GM10266 (cell line): Measurements from ENCODE around the gene KATNB1.
"Not testable (repeated sequence)": the region's sequence is repeated elsewhere in the genome, so short reads cannot be mapped to it uniquely, and the experiment has no call there.

ENCODE experiments used
- DNase-seq: peaks from one replicate; pipeline ENCODE4 v3.0.0; 2012; ENCODE audit errors: extremely low spot score
- TF ChIP-seq, protein P1 (sequence below): IDR thresholded peaks from 2 replicates; pipeline ENCODE4 v1.5.1; 2012; ENCODE audit warnings: mild to moderate bottlenecking, low read depth; ENCODE audit not compliant: control insufficient read depth, insufficient read depth; ENCODE audit errors: missing control alignments

Gene KATNB1

DNA sequence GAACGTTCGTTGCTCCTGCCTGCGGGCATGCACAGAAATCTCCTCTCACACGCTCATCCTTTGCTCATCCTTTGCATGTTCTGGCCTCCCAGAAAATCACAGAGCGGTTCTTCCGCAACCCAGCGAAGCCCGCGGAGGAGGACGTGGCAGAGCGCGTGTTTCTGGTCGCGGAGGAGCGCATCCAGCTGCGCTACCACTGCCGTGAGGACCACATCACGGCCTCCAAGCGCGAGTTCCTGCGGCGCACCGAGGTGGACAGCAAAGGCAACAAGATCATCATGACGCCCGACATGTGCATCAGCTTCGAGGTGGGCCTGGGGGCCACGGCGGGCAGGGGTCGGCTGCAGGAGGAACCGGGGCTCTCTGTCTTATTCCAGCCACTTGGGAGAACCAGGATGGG is 9.6 kb upstream of the KATNB1 start:
- TF ChIP-seq, protein P1, sequence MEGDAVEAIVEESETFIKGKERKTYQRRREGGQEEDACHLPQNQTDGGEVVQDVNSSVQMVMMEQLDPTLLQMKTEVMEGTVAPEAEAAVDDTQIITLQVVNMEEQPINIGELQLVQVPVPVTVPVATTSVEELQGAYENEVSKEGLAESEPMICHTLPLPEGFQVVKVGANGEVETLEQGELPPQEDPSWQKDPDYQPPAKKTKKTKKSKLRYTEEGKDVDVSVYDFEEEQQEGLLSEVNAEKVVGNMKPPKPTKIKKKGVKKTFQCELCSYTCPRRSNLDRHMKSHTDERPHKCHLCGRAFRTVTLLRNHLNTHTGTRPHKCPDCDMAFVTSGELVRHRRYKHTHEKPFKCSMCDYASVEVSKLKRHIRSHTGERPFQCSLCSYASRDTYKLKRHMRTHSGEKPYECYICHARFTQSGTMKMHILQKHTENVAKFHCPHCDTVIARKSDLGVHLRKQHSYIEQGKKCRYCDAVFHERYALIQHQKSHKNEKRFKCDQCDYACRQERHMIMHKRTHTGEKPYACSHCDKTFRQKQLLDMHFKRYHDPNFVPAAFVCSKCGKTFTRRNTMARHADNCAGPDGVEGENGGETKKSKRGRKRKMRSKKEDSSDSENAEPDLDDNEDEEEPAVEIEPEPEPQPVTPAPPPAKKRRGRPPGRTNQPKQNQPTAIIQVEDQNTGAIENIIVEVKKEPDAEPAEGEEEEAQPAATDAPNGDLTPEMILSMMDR = no peak
- DNase-seq = no peak

DNA sequence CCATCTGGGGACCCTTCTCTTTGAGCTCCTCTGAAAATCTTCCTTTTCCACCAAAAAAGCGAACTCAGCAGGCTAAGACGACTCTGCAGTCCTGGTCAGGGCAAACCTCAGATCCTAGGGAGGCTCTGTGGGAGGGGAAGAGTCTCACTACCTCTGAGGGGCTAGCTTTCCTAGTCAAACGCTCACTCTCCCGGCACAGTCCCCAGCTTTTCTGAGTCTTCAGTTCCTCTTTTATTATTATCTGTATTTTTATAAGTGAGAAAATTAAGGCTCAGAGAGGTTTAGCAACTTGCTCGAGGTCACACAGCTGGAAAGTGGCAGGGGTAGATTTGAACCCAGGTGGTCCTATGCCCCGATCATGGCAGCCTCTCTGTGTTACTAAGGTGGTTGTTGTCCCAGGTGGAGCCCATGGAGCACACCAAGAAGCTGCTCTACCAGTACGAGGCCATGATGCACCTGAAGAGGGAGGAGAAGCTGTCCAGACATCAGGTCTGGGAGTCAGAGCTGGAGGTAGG is 9.1 kb upstream of the KATNB1 start:
- TF ChIP-seq, protein P1 = no peak
- no peak for DNase-seq

DNA sequence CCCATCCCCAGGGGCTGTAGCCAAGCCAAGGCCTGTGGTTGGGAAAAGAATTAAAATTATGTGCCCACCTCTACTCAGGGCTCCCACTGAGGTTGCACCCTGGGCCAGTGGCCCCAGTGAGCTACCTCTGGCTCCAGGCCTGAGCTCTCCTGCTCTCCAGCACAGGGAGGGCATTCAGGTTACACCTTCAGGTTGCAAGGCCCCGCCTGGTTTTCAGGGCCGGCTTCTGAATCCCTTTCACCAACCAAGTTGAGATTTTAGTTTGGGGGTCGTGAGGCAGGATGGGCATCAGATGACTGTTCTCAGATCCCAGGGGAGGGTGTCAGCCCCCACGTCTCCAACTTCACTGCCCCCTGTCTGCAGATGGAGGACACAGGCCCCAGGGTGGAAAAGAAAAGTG is 8.0 kb upstream of the KATNB1 start:
- no peak for DNase-seq
- TF ChIP-seq, protein P1 = no peak

DNA sequence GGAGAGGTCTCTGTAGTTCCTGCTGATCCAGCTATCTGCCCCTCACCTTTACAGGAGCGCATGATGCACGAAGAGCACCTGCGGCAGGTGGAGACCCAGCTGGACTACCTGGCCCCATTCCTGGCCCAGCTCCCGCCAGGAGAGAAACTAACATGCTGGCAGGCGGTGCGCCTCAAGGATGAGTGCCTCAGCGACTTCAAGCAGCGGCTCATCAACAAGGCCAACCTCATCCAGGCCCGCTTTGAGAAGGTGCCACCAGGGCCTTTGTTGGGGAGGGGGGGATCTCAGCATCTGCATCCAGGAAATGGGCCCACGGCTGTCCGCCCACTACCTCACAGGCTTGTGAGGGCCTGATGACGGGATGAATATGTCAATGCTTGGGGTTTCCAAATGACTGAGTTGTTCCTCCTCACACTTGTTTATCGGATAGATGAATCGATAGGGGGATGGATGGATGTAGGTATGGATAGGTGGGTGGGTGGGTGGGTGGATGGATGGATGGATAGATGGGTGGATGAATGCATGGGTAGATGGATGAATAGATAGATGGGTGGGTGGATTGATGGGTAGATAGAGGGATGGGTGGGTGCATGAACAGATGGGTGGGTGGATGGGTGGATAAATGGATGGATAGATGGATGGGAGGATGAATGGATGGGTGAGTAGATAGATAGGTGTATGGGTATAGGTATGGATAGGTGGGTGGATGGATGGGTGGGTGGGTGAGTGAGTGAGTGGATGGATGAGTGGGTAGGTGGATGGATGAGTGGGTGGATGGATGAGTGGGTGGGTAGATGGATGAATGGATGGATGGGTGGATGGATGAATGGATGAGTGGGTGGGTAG is 7.0 kb upstream of the KATNB1 start:
- DNase-seq = no peak
- TF ChIP-seq, protein P1 = no peak

DNA sequence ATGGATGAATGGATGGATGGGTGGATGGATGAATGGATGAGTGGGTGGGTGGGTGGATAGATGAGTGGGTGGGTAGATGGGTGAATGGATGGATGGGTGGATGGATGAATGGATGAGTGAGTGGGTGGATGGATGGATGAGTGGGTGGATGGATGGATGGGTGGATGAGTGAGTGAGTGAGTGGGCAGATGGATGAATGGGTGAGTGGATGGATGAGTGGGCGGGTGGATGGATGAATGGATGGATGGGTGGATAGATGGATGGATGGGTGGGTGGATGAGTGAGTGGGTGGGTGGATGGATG is 6.4 kb upstream of the KATNB1 start:
- no peak for DNase-seq
- TF ChIP-seq, protein P1 = no peak

DNA sequence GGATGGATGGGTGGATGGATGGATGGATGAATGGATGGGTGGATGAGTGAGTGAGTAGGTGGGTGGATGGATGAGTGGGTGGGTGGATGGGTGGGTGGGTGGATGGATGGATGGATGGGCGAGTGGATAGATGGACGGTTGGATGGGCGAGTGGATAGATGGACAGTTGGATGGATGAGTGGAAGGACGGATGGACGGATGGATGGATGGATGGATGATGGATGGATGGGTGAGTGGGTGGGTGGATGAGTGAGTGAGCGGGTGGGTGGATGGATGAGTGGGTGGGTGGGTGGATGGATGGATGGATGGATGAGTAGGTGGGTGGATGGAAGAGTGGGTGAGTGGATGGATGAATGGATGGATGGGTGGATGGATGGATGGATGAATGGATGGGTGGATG is 5.7 kb upstream of the KATNB1 start:
- not testable (repeated sequence) for DNase-seq

DNA sequence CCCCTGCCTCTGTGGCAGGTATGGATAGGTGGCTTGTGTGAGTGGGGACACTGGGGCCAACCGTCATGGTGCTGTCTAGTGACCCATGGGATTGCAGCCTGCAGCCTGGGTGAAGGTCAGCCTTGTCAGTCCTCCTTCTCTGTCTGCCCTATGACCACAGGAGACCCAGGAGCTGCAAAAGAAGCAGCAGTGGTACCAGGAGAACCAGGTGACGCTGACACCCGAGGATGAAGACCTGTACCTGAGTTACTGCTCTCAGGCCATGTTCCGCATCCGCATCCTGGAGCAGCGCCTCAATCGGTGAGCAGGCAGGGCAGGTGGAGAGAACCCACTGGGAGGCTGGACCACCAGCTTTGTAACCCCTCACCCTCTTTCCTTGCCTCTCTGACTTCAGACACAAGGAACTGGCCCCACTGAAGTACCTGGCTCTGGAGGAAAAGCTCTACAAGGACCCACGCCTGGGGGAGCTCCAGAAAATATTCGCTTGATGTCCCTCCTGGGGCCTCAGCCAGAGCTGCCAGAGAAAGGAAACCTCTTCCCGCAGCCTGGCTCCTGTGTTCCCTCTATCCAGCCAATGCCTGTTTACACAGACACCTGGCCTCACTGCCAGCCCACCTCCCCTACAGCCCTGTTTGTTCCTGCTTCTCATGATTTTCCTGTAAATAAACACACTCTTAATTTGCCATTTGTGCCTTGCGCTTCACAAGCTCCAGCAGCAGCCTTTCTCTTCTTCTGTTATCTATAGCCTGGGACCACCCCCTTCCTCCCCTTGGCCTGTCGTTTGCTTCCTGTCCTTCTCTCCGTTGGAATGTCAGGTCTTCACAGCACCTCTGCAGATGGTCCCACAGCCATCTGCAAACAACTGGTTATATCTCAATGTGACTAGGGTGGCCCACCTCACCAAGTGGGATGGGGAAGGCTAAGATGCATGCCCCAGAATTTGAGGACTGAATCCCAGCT is 4.5 kb upstream of the KATNB1 start:
- TF ChIP-seq, protein P1 = no peak
- no peak for DNase-seq
